Retinal pigment epithelial cell (primary cell): ENCODE measurements around the gene C10orf90.

Experiments used
- DNase-seq: peaks from one replicate; pipeline ENCODE4 v3.0.0-alpha.2; 2010; ENCODE audit warnings: low read depth
- H3K4me3 ChIP-seq: 2 replicates; pipeline ENCODE4 v1.5.1; 2011; ENCODE audit warnings: mild to moderate bottlenecking, low read length, control low read depth, moderate library complexity
- CTCF ChIP-seq: conservative IDR thresholded peaks from 2 replicates; pipeline ENCODE4 v1.5.1; 2011; ENCODE audit warnings: low read depth, low read length, control low read depth, inconsistent platforms

C10orf90 gene

DNA sequence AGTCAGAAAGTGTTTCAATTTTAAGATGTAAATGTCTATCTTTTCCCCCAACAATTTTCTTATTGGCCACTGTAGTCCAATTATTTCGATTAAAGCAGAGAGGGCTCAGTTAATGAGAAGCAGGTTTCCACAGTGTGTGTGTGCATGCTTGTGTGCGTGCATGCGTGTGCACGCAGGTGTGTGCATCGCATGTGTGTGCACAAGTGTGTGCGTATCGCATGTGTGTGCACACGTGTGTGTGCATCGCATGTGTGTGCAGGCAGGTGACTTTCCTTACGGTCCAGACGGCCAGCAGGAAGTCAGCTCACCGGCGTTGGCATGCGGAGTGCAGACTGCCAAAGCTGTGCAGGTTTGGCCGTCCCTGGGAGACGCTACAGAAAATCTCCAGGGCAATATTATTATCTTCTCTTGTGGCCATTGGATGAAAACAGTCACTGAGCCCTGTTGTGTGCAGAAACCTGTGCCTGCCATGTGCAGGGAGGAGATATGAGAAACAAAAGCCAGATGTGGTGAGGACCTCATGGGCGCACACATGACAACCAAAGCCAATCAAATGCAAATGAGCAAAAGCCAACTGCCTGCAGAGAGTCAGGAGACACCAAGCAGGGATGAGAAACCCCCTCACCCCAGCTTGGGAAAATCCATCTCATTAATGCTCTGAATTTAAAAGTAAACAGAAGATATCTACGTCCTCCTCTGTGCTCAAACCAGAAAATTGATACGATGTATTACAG lies 70.4 kb downstream of the C10orf90 start:
- H3K4me3 ChIP-seq: no peak overlapping the region
- no peak for TF ChIP-seq CTCF
- no peak for DNase-seq

GRCh38 chr10:126598009-126598408 lies 72.5 kb downstream of the C10orf90 start:
- peak; percentile 85 for TF ChIP-seq CTCF
- DNase-seq: no peak
- no peak overlapping the region for H3K4me3 ChIP-seq

DNA sequence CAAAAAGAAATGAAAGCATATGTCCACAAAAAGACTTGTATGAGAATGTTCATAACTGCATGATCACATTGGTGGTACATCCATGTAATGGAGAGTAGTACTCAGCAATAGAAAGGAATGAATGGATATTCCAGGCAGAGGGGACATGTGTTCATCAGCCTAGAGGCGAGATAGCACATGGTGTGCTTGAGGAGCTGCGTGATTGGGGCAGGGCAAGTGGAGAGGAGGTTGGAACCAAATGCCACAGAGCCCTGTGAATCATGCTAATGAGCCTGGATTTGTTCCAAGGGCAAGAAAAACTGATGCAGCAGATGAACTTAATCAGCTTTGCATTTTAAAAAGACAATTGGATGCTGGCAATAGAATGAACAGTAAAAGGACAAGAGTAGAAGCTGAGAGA lies 73.3 kb downstream of the C10orf90 start:
- H3K4me3 ChIP-seq: no peak overlapping the region
- DNase-seq: no peak
- TF ChIP-seq CTCF: no peak

DNA sequence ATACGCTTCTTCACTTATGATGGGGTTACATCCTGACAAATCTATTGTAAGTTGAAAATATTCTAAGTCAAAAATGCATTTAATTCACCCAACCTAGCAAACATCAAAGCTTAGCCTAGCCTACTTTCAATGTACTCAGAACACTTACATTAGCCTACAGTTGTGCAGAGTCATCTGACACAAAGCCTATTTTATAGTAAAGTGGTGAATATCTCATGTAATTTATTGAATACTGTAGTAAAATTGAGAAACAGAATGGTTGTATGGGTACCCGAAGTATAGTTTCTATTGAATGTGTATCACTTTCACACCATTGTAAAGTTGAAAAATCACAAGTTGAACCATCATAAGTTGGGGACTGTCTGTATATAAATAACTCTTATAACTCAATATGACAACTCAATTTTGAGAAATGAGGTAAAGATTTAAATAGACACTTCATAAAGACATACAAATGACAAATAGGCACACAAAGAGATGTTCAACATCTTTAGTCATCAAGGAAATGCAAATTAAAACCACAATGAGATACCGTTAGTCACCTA lies 73.9 kb downstream of the C10orf90 start:
- TF ChIP-seq CTCF: no peak
- no peak for DNase-seq
- no peak overlapping the region for H3K4me3 ChIP-seq

DNA sequence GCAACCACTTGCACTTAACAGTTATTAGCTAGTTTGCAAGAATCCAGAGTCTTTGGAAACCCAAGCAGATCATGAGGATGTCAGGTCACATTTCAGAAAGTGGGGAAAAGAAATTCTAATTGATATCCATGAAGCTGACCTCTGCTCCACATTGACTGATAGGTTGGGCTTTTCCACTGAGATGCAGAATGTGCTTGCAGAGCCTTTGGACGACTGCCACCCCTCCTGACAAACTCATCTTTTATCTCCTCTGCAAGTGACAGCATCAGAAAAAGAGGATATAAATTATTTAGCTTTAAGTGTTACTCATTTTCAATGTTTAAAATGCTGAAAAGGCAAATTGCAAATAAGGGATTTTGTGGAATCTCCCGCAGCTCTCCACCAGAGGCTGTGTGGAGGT lies 75.3 kb downstream of the C10orf90 start:
- TF ChIP-seq CTCF: no peak
- H3K4me3 ChIP-seq: no peak overlapping the region
- no peak for DNase-seq

- no peak for DNase-seq
- TF ChIP-seq CTCF: no peak
- H3K4me3 ChIP-seq: no peak overlapping the region
Measured at GRCh38 chr10:126593968-126594701, 76.4 kb downstream of the C10orf90 start.
